Gastrocnemius medialis (tissue), 4 donors: Measurements from ENCODE around the gene RMND5A. TPM values are rescaled to one million over a fixed set of nuclear protein-coding genes. Genes with fewer than 3 reads are reported as not detected.

Experiments
- ATAC-seq, 2 donors: fragments of 150-250 bp; one replicate each; pipeline ENCODE4 v1.9.1; 2016
- DNase-seq, 2 donors: peaks; one replicate each; pipeline ENCODE4 v3.0.0-alpha.2; 2019
- H3K27ac ChIP-seq, 4 donors: fragments of 200-600 bp; sonication (generic); 1 replicate in 1 of 4; 2 replicates in 3 of 4; pipeline ENCODE4 v1.5.1; 2016 to 2018; ENCODE audit warnings: mild to moderate bottlenecking in 2 of 4, moderate library complexity in 1 of 4
- H3K27me3 ChIP-seq, 3 donors: fragments of 200-600 bp; sonication (generic) in 2 of 3; 1 replicate in 1 of 3; 2 replicates in 2 of 3; pipeline versions ENCODE4 v1.5.1 to v1.6.0; 2016 to 2019; ENCODE audit warnings: mild to moderate bottlenecking in 1 of 3, moderate library complexity in 1 of 3
- H3K36me3 ChIP-seq, 2 donors: fragments of 200-600 bp; sonication (generic) in 1 of 2; one replicate each; pipeline ENCODE4 v1.5.1; 2017 to 2018
- H3K4me1 ChIP-seq, 2 donors: fragments of 200-600 bp; sonication (generic) in 1 of 2; one replicate each; pipeline ENCODE4 v1.5.1; 2016 to 2017; ENCODE audit warnings: mild to moderate bottlenecking in 2 of 2
- H3K4me3 ChIP-seq, 4 donors: fragments of 200-600 bp; sonication (generic) in 3 of 4; 1 replicate in 1 of 4; 2 replicates in 3 of 4; pipeline ENCODE4 v1.5.1; 2016 to 2019; ENCODE audit warnings: mild to moderate bottlenecking in 2 of 4
- H3K9me3 ChIP-seq, 3 donors: fragments of 200-600 bp; sonication (generic) in 2 of 3; 1 replicate in 1 of 3; 2 replicates in 2 of 3; pipeline ENCODE4 v1.5.1; 2016 to 2019
- POLR2A ChIP-seq, 2 donors: fragments of 450-650 bp; IDR thresholded peaks; one replicate each; pipeline ENCODE4 v1.6.1; 2017; ENCODE audit warnings: antibody characterized with exemption in 2 of 2, mild to moderate bottlenecking in 2 of 2, moderate library complexity in 2 of 2
- in situ Hi-C, 4 donors: fragments of 200-750 bp; cut with MboI; loops; one replicate each; pipeline versions ENCODE4 v1.15.0 to v1.8.0; 2017; ENCODE audit warnings: low sequenced_read_pairs in 4 of 4
- intact Hi-C: fragments of 100-400 bp; cut with DNase I; formaldehyde crosslinking; loops from one replicate; pipeline ENCODE4 v1.15.1; 2023; ENCODE audit warnings: low total_unique reads
- total RNA-seq, 4 donors: library from RNA; depleted of rRNA; stranded (reverse); fragments of >200 nt; gene quantifications; one replicate each; pipeline versions ENCODE4 v1.1.0 to v1.2.3, GENCODE V29; 2016
- TF ChIP-seq, protein P1 (sequence below), 5 experiments: fragments of 450-650 bp in 3 of 5; fragments of 200-600 bp in 2 of 5; sonication (generic) in 2 of 5; IDR thresholded peaks in 4 of 5; conservative IDR thresholded peaks in 1 of 5; 1 replicate in 4 of 5; 2 replicates in 1 of 5; pipeline ENCODE4 v1.5.1; 2016 to 2019; ENCODE audit warnings: antibody characterized with exemption in 5 of 5, mild to moderate bottlenecking in 3 of 5, moderate library complexity in 3 of 5

Gene RMND5A
- total RNA-seq, 4 donors from 2014 or later, result 88.9 to 113 (median 102) TPM

DNA sequence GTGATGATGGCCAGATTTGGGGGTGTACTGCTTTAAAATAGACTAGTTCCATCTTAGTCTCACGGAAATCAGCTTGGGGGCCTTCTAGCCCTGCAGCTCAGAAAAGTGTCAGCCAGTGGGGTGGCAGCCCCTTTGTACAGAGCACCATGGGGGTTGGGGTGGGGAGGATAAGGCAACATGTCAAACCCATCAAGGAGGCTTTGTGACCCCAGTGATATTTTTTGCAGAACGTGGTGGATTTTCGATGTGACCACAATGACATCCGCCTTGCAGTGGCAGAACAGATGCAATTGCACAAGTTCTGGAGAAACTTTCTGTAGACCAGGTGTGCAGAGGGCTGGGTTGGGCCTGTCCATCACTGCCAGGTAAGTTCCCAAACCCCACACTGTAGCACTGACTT, 73.7 kb downstream of the RMND5A start:
- peaks cover 0 to 4% (median 0%) of the 10 kb centered on the region in 3 donors for H3K9me3 ChIP-seq

DNA sequence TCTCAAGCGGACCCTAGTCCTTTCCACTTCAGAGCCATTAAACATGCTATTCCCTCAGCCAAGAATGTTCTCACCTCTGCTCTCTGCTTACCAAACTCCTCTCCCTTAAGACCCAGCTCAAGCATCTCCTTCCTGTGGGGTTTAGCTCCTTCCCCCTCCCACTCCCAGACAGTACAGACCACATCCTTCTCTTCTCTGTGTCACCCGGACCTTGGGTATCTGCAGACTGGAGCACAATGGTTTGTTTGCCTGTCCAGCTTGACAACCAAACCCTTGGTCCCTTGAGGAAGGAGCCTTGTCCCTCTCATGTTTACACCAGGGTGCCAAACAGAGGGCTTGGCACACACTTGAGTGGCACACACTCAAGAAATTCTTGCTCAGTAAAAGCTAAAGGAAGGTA, 74.8 kb downstream of the RMND5A start:
- ATAC-seq, result no peak
- Histone ChIP-seq H3K27me3 (peaks cover 36 to 63% (median 41%) of the 10 kb centered on the region in 3 donors), H3K4me1 (peaks cover 0 to 8% of the 10 kb centered on the region in 2 donors), H3K4me3 (no peak overlapping the region), H3K9me3 (peaks cover 0 to 4% (median 0%) of the 10 kb centered on the region in 3 donors), H3K36me3 (no peaks in the 10 kb centered on the region), H3K27ac (no peak overlapping the region)
- no peak for DNase-seq
- intact Hi-C loops, result no loop called here
- in situ Hi-C loops, result no loop called here
- no peak for TF ChIP-seq POLR2A (IDR thresholded peaks at IDR 0.05)
- TF ChIP-seq, protein P1, sequence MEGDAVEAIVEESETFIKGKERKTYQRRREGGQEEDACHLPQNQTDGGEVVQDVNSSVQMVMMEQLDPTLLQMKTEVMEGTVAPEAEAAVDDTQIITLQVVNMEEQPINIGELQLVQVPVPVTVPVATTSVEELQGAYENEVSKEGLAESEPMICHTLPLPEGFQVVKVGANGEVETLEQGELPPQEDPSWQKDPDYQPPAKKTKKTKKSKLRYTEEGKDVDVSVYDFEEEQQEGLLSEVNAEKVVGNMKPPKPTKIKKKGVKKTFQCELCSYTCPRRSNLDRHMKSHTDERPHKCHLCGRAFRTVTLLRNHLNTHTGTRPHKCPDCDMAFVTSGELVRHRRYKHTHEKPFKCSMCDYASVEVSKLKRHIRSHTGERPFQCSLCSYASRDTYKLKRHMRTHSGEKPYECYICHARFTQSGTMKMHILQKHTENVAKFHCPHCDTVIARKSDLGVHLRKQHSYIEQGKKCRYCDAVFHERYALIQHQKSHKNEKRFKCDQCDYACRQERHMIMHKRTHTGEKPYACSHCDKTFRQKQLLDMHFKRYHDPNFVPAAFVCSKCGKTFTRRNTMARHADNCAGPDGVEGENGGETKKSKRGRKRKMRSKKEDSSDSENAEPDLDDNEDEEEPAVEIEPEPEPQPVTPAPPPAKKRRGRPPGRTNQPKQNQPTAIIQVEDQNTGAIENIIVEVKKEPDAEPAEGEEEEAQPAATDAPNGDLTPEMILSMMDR (IDR thresholded peaks at IDR 0.05 in 4 of 5, conservative IDR thresholded peaks at IDR 0.05 in 1 of 5), result no peak

More for the DNA sequence above, 73.7 kb downstream of the RMND5A start:
- Histone ChIP-seq H3K27ac (no peak overlapping the region), H3K36me3 (no peaks in the 10 kb centered on the region), H3K4me3 (no peak overlapping the region), H3K27me3 (peaks cover 47 to 74% (median 52%) of the 10 kb centered on the region in 3 donors), H3K4me1 (peaks cover 7 to 16% of the 10 kb centered on the region in 2 donors)
- intact Hi-C loops, result no loop called here
- ATAC-seq (no peak), DNase-seq (no peak)
- in situ Hi-C loops, result no loop called here
- TF ChIP-seq, protein P1 (IDR thresholded peaks at IDR 0.05 in 4 of 5, conservative IDR thresholded peaks at IDR 0.05 in 1 of 5), result no peak
- TF ChIP-seq POLR2A (IDR thresholded peaks at IDR 0.05), result no peak

DNA sequence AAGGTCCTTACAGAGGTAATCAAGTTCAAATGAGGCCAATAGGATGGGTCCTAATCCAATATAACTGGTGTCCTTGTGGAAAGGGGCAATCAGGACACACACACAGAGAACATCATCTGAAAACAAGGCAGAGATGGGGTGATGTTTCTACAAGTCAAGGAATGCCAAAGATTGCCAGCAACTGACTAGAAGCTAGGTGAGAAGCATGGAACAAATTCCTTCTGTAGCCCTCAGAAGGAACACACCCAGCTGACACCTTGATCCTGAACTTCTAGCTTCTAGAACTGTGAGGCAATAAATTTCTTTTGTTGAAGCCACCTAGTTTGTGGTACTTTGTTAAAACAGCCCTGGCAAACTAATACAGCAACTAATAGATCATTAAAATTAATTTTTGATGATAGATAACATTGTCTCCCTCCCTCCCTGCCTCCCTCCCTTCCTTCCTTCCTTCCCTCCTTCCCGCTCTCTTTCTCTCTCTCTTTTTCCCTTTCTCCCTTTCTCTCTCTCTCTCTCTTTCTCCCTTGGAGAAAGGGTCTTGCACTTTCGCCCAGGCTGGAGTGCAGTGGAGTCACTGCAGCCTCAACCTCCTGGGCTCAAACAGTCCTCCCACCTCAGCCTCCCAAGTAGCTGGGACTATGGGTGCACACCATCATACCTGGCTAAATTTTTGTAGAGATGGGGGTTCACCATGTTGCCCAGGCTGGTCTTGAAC, 80.9 kb downstream of the RMND5A start:
- no peak for ATAC-seq
- intact Hi-C loops, result no loop called here

DNA sequence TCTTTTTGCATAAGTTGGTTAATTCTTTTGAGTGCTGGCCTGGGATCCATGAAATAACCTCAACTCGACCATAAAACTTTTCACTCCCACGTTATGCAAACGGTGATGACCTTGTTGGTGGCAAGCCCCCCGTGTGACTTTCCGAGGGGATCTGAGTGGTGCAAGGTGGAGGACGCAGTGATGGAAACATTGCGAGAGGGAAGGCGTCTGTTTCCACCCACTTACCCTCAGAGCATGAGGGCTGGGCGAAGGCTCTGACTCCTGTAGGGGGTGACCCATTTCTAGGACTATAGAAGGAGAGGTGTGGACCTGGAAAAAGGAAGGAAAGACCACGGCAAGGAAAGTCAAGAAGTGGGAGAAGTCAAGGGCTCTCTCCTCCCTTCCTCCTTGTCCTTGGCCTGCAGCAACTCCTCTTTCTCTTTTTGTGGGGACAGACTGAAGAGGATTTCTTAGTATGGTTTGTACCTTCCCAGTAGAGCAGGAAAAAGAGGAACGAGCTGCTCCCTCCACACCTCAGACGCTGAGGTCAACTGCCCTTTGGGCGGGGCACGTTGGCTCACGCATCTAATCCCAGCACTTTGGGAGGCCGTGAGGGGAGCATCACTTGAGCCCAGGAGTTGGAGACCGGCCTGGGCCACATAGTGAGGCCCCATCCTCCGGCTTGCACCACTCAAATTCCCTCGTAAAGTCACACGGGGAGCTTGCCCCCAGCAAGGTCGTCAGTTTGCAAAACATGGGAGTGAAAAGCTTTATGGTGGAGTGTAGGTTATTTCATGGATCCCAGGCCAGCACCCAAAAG, 86.2 kb downstream of the RMND5A start:
- DNase-seq, result no peak
- no peak for ATAC-seq
- no peaks in the 10 kb centered on the region for H3K9me3 ChIP-seq
- H3K27me3 ChIP-seq, result peaks cover 21 to 22% (median 22%) of the 10 kb centered on the region in 3 donors
- intact Hi-C loops (no loop called here), in situ Hi-C loops (no loop called here)
- TF ChIP-seq, protein P1 (IDR thresholded peaks at IDR 0.05 in 4 of 5, conservative IDR thresholded peaks at IDR 0.05 in 1 of 5), result no peak
- no peak for TF ChIP-seq POLR2A (IDR thresholded peaks at IDR 0.05)
- no peaks in the 10 kb centered on the region for H3K36me3 ChIP-seq
- no peak overlapping the region for H3K4me3 ChIP-seq
- peaks cover 16% of the 10 kb centered on the region in 2 donors for H3K4me1 ChIP-seq
- H3K27ac ChIP-seq, result no peak overlapping the region

More for the DNA sequence above, 80.9 kb downstream of the RMND5A start:
- in situ Hi-C loops, result no loop called here
- H3K4me3 ChIP-seq, result no peak overlapping the region
- TF ChIP-seq, protein P1 (IDR thresholded peaks at IDR 0.05 in 4 of 5, conservative IDR thresholded peaks at IDR 0.05 in 1 of 5), result no peak
- TF ChIP-seq POLR2A (IDR thresholded peaks at IDR 0.05), result no peak
- no peak for DNase-seq
- H3K36me3 ChIP-seq, result no peaks in the 10 kb centered on the region
- H3K27ac ChIP-seq, result no peak overlapping the region
- peaks cover 0 to 13% (median 0%) of the 10 kb centered on the region in 3 donors for H3K27me3 ChIP-seq
- peaks cover 0 to 4% (median 0%) of the 10 kb centered on the region in 3 donors for H3K9me3 ChIP-seq
- H3K4me1 ChIP-seq, result no peaks in the 10 kb centered on the region
